Measurements from ENCODE around the gene SERINC2. TPM values are rescaled to one million over a fixed set of nuclear protein-coding genes. Genes with fewer than 3 reads are reported as not detected.

SERINC2 gene
- total RNA-seq, 1 experiment from 2014 or later = 16.6 TPM

DNA sequence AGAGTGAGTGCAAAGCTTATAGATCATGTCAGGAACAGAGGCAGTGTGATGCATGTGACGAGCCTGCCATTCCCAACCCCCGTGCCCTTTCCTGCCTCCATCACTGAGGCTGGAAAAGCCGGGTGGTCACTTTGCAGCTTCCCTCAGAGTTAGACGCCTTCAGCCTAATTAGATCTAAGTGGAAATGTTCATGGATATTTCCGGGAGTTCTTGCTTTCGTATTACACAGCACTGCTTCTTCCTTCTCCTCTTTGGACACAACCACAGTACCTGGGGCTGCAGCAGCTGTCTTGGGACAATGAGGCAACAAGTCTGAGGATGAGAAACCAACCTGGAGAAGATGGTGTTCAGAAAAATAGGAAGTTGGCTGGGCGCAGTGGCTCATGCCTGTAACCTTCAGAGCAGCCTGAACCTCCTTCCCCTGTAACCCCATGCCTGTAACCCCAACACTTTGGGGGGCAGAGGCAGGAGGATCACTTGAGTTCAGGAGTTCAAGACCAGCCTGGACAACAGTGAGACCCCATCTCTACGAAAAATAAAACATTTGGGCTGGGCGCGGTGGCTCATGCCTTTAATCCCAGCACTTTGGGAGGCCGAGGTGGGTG lies 24.5 kb downstream of the SERINC2 start:
- H3K4me3 ChIP-seq = no peak overlapping the region
- H3K9me3 ChIP-seq (replicated peaks) = no peaks in the 10 kb centered on the region
- no peaks in the 10 kb centered on the region; the same call in 1 of the 2 replicates for H3K36me3 ChIP-seq
- H3K27me3 ChIP-seq (replicated peaks) = no peaks in the 10 kb centered on the region
- no peak for DNase-seq (ENCODE audit: low read depth in 1 of 2, low spot score in 2 of 2)
- peaks cover 4% of the 10 kb centered on the region; the same call in 1 of the 2 replicates for H3K4me1 ChIP-seq (replicated peaks)
- H3K27ac ChIP-seq = no peak overlapping the region

DNA sequence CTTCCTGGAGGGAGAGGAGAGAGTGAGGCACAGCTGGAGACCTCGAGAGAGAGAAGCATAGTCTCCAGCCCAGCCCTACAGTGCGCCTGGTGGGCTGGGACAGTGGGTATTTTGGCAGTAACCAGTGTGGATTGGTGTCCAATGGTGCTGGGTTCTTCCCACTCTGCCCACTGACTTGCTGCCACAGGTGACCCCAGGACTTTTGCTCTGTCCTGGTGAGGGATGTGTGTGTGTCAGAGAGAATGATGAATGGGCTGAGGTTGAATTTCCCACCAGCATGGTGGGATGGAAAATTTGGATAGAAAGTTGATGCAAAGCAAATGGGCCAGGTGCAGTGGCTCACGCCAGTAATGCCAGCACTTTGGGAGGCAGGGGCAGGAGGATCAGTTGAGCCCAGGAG lies 26.3 kb downstream of the SERINC2 start:
- DNase-seq (ENCODE audit: low read depth in 1 of 2, low spot score in 2 of 2) = no peak
- no peak overlapping the region for H3K27ac ChIP-seq
- no peak overlapping the region for H3K4me3 ChIP-seq
- no peaks in the 10 kb centered on the region for H3K9me3 ChIP-seq (replicated peaks)
- H3K27me3 ChIP-seq (replicated peaks) = no peaks in the 10 kb centered on the region
- H3K36me3 ChIP-seq = no peaks in the 10 kb centered on the region
- peaks cover 4% of the 10 kb centered on the region; the same call in 1 of the 2 replicates for H3K4me1 ChIP-seq (replicated peaks)

DNA sequence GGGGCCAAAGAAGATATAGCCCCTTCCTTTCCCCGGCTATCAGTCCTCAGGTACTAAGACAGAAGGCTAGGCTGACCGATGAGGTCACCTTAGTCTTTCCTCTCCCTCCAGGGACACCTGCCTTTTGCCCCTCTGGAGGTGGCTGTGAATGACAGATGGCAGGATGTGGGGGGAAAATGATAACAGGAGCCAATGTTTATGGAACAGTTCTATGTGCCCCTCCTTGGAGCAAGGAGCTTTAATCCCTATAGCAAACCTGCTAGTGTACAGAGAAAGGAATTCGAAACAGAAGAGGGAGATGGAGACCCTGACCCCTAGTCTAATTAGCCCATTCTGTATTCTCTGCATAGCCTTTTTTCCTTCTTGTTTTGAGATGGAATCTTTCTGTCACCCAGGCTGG lies 28.1 kb downstream of the SERINC2 start:
- Histone ChIP-seq H3K4me1 (replicated peaks) (peaks cover 4% of the 10 kb centered on the region; the same call in 1 of the 2 replicates), H3K4me3 (no peak overlapping the region), H3K27me3 (replicated peaks) (no peaks in the 10 kb centered on the region), H3K36me3 (no peaks in the 10 kb centered on the region), H3K9me3 (replicated peaks) (no peaks in the 10 kb centered on the region), H3K27ac (no peak overlapping the region)
- DNase-seq (ENCODE audit: low read depth in 1 of 2, low spot score in 2 of 2) = no peak

DNA sequence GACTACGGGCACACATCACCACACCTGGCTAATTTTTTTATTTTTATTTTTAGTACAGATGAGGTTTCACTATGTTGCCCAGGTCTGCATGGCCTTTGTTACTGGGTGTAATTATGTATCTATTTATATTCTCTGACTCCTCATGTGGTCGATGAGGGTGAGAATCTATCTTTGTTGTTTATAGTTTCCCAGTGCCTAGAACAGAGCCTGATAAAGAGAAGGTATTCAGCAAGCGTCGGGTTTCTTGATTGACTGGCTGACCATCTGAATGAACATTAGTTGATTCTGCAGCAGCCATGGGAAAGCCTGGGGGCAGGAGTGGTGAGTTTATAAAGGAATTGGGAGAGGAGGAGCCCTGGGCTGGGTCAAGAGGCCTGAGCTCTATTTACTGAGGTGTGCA lies 28.5 kb downstream of the SERINC2 start:
- Histone ChIP-seq H3K4me1 (replicated peaks) (peaks cover 4% of the 10 kb centered on the region; the same call in 1 of the 2 replicates), H3K4me3 (no peak overlapping the region), H3K9me3 (replicated peaks) (no peaks in the 10 kb centered on the region), H3K36me3 (no peaks in the 10 kb centered on the region), H3K27ac (no peak overlapping the region), H3K27me3 (replicated peaks) (no peaks in the 10 kb centered on the region)
- DNase-seq (ENCODE audit: low read depth in 1 of 2, low spot score in 2 of 2) = no peak

DNA sequence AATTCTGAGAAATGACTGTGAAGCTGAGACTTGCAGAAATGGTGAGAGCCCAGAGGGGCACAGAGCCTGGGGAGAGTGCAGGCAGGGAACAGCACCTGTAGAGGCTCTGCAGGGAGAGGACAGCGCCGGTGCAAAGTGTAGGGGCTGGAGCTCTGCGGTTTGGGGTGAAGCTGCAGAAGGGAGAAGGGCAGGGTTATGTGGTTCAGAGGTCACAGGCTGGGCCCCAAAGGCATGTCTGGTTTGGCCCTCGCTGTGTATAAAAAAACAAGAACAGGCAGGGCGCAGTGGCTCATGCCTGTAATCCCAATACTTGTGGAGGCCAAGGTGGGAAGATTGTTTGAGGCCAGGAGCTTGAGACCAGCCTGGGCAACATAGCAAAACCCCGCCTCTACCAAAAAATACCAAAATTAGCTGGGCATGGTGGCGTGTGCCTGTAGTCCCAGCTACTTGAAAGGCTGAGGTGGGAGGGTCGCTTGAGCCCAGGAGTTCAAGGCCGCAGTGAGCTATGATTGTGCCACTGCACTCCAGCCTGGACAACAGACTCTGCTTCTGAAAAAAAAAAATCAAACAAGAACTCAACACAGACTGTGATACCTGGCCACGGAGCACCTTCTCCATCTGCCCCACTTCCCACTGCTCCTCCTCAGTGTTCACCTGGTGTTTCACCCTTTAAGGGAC lies 29.1 kb downstream of the SERINC2 start:
- Histone ChIP-seq H3K27ac (no peak overlapping the region), H3K9me3 (replicated peaks) (no peaks in the 10 kb centered on the region), H3K36me3 (no peaks in the 10 kb centered on the region), H3K4me1 (replicated peaks) (peaks cover 4% of the 10 kb centered on the region; the same call in 1 of the 2 replicates), H3K4me3 (no peak overlapping the region), H3K27me3 (replicated peaks) (no peaks in the 10 kb centered on the region)
- DNase-seq (ENCODE audit: low read depth in 1 of 2, low spot score in 2 of 2) = no peak

DNA sequence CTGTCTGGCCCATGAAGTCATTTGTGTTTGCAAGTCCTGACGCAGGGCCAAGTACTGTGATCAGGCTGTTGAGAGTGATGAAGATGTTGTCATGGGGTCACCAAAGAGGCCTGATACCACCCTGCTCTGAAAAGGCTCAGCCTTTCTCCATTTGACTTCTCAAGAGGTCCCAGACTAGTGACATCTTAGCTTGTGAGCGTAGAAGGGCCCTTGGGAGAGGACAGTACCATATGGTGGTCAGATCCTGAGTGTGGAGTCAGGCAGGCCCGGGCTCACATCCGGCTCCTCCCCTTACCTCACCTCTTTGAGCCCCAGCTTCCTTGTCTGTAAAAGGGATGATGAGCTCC lies 29.6 kb downstream of the SERINC2 start:
- no peak for DNase-seq (ENCODE audit: low read depth in 1 of 2, low spot score in 2 of 2)
- Histone ChIP-seq H3K36me3 (no peaks in the 10 kb centered on the region), H3K9me3 (replicated peaks) (no peaks in the 10 kb centered on the region), H3K27me3 (replicated peaks) (no peaks in the 10 kb centered on the region), H3K4me1 (replicated peaks) (peaks cover 4% of the 10 kb centered on the region; the same call in 1 of the 2 replicates), H3K27ac (no peak overlapping the region), H3K4me3 (no peak overlapping the region)

DNA sequence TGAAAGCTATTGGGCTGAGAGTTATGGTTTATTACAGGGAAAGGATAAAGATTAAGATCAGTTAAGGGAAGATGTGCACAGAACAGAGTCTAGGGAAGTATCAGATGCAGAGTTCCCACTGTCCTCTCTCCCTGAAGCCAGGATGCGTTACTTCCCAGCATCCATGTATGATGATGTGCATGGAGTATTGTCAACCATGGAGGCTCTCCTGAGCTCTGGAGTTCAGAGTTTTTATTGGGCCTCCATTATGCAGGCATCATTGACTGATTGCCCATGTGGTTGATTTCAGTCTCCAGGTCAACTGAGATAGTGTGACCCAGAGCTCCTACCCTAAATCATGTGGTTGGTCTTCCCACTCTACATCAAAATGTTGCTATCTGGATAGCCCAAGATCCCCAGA lies 30.7 kb downstream of the SERINC2 start:
- no peak for DNase-seq (ENCODE audit: low read depth in 1 of 2, low spot score in 2 of 2)
- H3K36me3 ChIP-seq = no peaks in the 10 kb centered on the region
- no peak overlapping the region for H3K27ac ChIP-seq
- H3K27me3 ChIP-seq (replicated peaks) = no peaks in the 10 kb centered on the region
- no peaks in the 10 kb centered on the region for H3K9me3 ChIP-seq (replicated peaks)
- H3K4me3 ChIP-seq = no peak overlapping the region
- no peaks in the 10 kb centered on the region for H3K4me1 ChIP-seq (replicated peaks)

DNA sequence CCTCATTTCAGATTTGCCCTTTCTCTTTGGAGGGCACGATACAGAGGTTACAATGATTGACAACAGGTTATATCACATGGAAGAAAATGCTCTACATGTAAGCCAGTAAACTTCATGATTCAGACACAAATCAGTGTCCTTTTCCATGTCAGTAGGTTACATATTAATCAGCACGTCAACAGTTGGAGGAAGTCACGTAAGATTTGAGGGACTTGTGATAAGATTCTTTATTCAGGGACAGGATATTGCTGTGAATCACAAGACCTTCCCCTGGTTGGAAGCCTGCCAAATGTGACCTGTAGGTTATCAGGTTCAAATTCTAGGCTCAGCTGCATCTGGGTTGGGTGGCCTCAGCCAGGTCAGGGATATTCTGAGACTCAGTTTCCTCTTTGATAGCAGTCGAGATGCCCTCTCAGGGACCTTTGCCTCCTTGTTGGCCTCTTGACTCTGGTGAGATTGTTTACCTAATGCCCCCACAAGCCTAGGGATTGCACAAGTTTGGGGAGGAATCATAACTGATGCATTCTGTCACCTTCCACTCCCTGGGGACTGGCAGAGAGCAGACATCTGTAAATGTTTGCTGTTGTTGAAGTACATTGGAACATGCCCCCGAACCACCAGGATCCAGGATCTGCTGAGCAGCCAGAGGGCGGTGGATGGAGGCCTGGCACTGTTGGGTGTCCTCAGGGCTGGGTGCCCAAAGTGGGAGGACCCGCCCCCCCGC lies 31.9 kb downstream of the SERINC2 start:
- Histone ChIP-seq H3K27ac (no peak overlapping the region), H3K27me3 (replicated peaks) (no peaks in the 10 kb centered on the region), H3K36me3 (no peaks in the 10 kb centered on the region), H3K4me1 (replicated peaks) (no peaks in the 10 kb centered on the region), H3K9me3 (replicated peaks) (no peaks in the 10 kb centered on the region), H3K4me3 (no peak overlapping the region)
- no peak for DNase-seq (ENCODE audit: low read depth in 1 of 2, low spot score in 2 of 2)

DNA sequence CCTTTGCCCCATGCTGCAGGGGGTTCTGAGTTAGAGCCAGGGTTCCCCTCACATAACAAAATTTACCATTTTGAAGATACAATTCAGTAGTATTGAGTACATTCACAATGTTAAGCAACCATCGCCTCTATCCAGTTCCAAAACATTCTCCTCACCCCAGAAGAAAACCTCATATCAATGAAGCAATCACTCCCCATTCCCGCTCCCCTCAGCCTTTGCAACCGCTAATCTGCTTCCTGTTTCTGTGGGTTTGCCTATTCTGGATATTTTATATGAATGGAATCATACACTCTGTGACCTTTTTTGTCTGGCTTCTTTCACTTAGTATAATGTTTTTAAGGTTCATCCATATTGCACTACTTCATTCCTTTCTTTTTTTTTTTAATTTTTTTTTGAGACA lies 32.9 kb downstream of the SERINC2 start:
- H3K4me1 ChIP-seq (replicated peaks) = no peaks in the 10 kb centered on the region
- no peaks in the 10 kb centered on the region for H3K27me3 ChIP-seq (replicated peaks)
- H3K9me3 ChIP-seq (replicated peaks) = no peaks in the 10 kb centered on the region; the same call in 1 of the 2 replicates
- DNase-seq (ENCODE audit: low read depth in 1 of 2, low spot score in 2 of 2) = no peak
- no peak overlapping the region for H3K4me3 ChIP-seq
- H3K27ac ChIP-seq = no peak overlapping the region
- no peaks in the 10 kb centered on the region for H3K36me3 ChIP-seq

DNA sequence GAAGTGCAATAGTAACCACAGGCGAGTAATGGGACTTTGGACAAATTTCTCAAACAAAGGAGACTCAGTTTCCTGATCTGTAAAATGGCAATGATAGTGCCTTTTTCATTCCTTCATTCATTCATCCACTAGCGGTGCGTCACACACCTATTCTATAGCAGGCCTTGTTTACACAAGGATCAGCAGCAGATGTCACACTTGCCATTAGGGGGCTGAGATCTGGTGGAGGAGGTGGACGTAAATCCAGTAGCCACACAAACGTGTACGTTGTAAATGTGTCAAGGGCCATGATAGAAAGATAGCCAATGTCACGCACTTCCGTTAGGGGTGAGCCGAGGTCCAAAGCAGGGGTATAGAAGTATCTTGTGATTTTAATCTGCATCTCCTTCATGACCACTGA lies 34.2 kb downstream of the SERINC2 start:
- Histone ChIP-seq H3K4me1 (replicated peaks) (no peaks in the 10 kb centered on the region), H3K27me3 (replicated peaks) (no peaks in the 10 kb centered on the region), H3K27ac (no peak overlapping the region), H3K36me3 (no peaks in the 10 kb centered on the region), H3K4me3 (no peak overlapping the region), H3K9me3 (replicated peaks) (no peaks in the 10 kb centered on the region; the same call in 1 of the 2 replicates)
- no peak for DNase-seq (ENCODE audit: low read depth in 1 of 2, low spot score in 2 of 2)

DNA sequence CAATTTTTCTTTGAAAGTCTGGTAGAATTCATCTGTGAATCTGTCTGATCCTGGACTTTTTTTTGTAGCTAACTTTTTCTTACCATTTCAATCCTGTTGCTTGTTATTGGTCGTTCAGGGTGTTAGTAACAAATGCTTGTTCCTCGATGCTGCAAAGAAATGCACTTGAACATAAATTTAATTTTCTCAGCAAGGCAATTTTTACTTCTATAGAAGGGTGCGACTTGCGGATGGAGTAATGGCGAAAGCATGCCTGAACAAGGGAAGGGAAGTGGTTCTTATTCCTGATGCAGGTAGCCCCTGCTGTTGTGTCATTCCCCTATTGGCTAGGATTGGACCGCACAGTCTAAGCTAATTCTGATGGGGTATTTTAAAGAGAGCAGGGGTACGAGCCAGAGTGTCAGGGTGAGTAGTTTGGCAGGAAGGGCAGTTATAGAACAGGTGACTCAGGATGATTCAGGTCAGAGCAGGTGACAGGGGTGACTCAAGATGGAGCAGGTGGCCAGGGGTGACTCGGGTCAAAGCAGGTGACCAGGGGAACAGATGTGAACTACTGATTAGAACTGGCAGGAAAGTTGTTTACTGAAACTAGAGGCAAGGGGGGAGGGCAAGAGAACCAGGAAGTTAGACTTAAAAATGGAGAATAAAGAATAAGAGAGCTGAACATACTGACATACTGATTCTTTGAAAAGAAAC lies 40.5 kb downstream of the SERINC2 start:
- peaks cover 10% of the 10 kb centered on the region for H3K9me3 ChIP-seq (replicated peaks)
- H3K27ac ChIP-seq = no peak overlapping the region
- H3K36me3 ChIP-seq = no peaks in the 10 kb centered on the region
- H3K4me3 ChIP-seq = no peak overlapping the region
- H3K27me3 ChIP-seq (replicated peaks) = no peaks in the 10 kb centered on the region
- no peak for DNase-seq (ENCODE audit: low read depth in 1 of 2, low spot score in 2 of 2)
- H3K4me1 ChIP-seq (replicated peaks) = no peaks in the 10 kb centered on the region

DNA sequence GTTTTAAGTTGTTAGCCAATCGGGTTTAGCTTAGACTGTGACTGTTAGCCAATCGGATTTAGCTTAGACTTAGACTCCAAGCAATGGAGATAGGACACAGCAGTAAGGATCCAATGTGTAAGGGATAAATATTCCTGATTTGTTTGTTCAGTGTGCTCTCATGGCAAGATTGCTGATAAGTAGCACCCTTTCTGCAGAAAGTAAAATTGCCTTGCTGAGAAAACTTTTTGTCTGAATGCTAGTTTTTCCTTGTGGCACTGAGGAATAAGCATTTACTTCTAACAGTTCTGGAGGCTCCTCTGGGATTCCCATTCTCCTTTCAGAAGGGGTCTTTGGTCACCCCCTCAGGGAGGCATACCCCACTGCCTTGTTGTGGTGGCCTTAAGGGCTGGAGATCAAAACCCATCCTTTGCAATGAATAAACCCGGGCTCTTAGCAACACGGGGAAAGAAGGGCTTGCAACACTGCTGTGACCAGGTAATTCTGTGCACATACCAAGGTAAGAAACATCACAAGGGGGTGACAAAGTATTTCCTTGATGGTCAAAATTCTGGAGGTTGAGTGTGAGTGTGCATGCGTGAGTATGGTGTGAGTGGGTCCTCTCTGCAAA lies 45.4 kb downstream of the SERINC2 start:
- no peaks in the 10 kb centered on the region for H3K4me1 ChIP-seq (replicated peaks)
- no peaks in the 10 kb centered on the region for H3K36me3 ChIP-seq
- peaks cover 15% of the 10 kb centered on the region for H3K9me3 ChIP-seq (replicated peaks)
- DNase-seq (ENCODE audit: low read depth in 1 of 2, low spot score in 2 of 2) = no peak
- H3K4me3 ChIP-seq = no peak overlapping the region
- H3K27me3 ChIP-seq (replicated peaks) = no peaks in the 10 kb centered on the region
- H3K27ac ChIP-seq = no peak overlapping the region

DNA sequence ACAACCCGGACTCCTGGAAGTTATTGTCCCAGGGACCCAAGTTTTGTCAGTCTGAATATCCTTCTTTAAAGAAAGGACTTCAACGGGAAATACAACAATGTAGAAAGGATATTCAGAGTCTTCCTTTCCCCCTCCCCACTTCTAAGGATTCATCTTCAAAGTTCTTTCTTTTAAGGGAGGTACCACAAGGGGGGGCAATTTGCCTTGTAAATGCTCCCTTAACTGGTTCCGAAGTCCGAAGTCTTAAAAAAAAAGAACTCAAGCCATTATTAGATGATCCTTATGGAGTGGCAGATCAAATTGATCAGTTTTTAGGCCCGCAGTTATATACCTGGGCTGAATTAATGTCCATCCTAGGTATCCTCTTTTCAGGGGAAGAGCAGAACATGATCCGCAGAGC lies 47.0 kb downstream of the SERINC2 start:
- no peak for DNase-seq (ENCODE audit: low read depth in 1 of 2, low spot score in 2 of 2)
- Histone ChIP-seq H3K27ac (no peak overlapping the region), H3K9me3 (replicated peaks) (peaks cover 15% of the 10 kb centered on the region), H3K36me3 (no peaks in the 10 kb centered on the region), H3K4me3 (no peak overlapping the region), H3K4me1 (replicated peaks) (no peaks in the 10 kb centered on the region), H3K27me3 (replicated peaks) (no peaks in the 10 kb centered on the region)

Data from SJSA1 (cell line).